GM18867 (cell line): ENCODE measurements around the gene CHSY3.

Experiments
- ATAC-seq: cut with Tn5 transposase; IDR thresholded peaks from one replicate; pipeline ENCODE4 v1.9.1; 2021; ENCODE audit warnings: mild to moderate bottlenecking, moderate library complexity; ENCODE audit not compliant: unreplicated experiment

CHSY3 gene

GRCh38 chr5:130021876-130022275, 117.6 kb downstream of the CHSY3 start:
- no peak for ATAC-seq

DNA sequence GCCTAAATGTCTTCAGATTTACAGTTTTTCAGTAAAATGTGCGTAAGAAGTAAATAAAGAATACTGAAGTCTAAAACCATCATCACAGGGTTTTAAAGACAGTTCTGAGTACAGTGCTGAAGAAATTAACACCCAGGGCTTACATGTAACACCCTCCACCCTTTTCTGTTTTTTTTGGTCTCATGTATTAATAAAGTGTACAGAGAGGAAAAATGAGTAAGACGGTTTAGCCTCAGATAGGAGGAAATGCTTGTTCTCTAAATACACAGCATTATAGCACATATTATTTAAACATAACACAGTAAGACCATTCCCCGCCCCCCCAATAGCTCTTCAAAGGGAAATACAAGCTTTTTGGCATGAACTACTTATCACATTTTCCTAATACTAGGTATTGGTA, 119.3 kb downstream of the CHSY3 start:
- no peak for ATAC-seq

- no peak for ATAC-seq
Observed at GRCh38 chr5:130024006-130024405, 119.7 kb downstream of the CHSY3 start.

GRCh38 chr5:130025511-130025910, 121.2 kb downstream of the CHSY3 start:
- ATAC-seq = no peak

GRCh38 chr5:130032807-130033206, 128.5 kb downstream of the CHSY3 start:
- ATAC-seq = no peak

- ATAC-seq = no peak
Observed at GRCh38 chr5:130034566-130035210, 130.4 kb downstream of the CHSY3 start.

DNA sequence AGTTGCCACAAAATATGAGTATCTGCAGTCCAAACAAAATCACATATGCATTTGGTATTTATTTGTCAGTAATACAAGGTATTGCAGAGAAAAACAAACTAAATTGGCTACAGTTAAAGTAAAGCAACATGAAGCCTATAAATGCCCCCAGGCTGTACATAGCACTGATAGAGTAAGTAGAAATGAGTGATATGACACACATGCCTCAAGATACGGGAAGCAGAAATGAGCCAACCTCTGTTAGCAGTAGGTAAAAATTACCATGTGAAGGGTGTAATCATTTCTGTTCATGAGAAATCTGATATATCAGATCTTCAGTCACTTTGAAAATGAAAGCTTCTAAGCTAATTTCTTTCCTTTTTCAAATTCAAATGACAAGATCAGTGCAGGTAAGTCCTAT, 131.1 kb downstream of the CHSY3 start:
- no peak for ATAC-seq

- no peak for ATAC-seq
Observed at GRCh38 chr5:130037905-130038304, 133.6 kb downstream of the CHSY3 start.

- no peak for ATAC-seq
Observed at GRCh38 chr5:130043834-130044233, 139.6 kb downstream of the CHSY3 start.

- ATAC-seq = peak; percentile 63
Observed at GRCh38 chr5:130045334-130045733, 141.1 kb downstream of the CHSY3 start.

DNA sequence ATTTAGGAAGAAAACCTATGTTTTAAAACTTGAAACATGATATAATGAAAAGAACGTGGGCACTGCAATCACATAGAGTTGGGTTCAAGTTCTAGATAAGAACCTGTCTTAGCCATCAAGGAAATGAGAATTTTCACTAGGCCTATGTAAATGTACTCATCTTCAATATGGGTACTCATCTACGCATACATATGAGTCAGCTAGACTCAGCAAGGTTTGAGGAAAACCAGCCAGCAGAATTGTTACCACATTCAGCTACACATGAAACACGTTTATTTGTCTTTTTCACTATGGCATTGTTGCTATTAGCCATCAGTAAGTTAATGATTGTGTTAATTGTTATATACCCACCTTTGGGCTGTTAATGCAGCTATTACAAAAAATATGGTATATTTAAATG, 146.3 kb downstream of the CHSY3 start:
- no peak for ATAC-seq

- no peak for ATAC-seq
Observed at GRCh38 chr5:130052752-130053151, 148.5 kb downstream of the CHSY3 start.

DNA sequence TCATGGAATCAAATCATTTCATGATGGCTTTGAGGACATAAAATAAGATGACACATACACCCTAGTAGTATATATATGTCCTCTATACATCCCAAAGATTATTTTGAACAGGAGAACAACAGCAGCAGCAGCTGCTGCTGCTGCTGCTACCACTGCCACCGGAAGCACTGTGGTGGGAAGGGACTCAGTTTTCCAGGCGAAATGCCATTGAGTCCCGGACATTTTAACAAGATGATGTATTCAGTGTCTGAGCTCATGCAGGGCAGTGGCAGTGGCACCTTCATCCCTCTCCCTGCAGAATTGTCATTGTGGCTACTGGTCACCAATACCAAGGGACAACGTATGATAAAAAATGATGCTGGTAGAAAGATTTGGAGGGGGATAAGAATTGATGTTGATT, 151.3 kb downstream of the CHSY3 start:
- ATAC-seq = no peak

DNA sequence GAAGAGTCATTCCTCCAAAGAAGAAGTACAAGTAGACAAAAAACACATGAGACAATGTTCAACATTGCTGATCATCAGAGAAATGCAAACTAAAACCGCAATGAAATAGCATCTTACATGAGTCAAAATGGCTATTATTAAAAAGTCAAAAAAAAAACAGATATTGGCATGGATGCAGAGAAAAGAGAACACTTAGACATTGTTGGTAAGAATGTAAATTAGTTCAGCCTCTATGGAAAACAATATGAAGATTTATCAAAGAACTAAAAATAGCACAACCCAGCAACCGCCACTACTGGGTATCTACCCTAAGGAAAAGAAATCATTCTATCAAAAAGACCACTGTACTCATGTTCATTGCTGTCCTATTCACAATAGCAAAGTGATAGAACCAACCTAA, 157.5 kb downstream of the CHSY3 start:
- no peak for ATAC-seq

DNA sequence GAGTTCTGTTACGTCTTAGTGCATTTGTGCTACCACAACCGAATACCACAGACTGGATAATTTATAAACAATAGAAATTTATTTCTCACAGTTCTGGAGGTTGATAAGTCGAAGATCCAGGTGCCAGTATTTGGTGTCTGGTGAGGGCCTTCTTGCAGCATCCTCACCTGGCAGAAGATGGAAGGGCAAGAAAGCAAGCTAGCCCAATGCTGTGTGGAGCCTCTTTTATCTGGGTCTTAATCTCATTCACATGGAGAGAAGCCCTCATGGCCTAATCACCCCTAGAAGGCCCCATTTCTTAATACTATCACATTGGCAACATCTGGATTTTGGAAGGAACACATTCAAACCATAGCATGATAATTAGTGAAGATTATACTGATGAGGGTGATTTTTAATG, 159.3 kb downstream of the CHSY3 start:
- ATAC-seq = no peak

DNA sequence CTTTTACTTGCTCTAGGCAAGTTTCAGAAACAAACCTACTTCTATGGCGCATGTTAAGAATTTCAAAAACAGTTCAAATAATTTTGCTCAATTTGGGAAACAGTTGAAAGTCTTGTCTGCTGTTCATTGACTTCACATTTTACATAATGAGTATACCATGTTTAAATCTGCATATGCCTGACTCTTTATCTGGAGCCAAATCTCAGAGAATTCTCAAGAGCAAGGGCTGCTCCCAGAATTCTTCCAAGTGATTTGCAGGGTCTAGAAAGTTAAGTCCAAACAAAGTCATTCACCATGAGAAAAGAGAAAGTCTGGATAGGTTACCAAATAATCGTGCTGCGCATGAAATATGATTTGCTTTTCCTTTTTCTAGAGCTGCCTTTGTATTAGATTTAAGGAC, 160.2 kb downstream of the CHSY3 start:
- ATAC-seq = no peak

GRCh38 chr5:130065617-130066016, 161.4 kb downstream of the CHSY3 start:
- ATAC-seq = no peak

DNA sequence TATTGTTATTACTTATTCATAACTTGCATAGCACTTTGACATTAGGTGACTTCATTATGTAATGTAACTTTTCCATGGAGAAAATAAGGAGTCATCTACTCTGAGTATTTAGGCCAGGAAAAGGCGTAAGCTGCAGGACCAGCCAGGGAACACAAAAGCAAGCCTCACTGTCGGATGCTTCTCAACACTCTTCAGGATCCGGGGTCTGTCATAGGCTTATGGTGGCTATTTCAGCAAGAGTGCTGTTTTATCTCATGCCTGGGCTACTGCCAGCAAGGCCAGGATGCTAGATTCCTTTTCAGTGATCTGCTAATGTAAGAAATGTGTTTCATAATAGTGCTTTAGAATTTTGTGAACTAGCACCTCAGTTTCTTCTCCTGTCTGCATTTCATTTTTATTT, 162.4 kb downstream of the CHSY3 start:
- no peak for ATAC-seq

GRCh38 chr5:130067364-130067763, 163.1 kb downstream of the CHSY3 start:
- no peak for ATAC-seq

DNA sequence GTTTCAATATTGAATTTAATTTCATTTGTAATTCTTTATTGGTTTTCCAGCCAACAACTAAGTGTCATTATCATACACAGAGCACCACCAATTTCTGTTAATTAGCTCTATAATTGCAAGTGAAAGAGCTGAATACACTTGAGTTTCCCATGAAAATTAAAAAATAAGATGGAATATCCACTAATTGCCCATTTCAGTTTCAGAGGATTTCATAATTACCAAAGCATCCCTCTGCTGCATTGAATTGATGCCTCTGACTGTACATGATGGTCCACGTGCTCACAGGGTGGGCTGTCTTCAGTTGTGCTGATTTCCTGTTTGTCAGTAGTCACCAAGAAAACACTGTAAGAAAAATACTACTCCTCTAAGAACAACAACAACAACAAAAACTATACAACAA, 163.8 kb downstream of the CHSY3 start:
- no peak for ATAC-seq

GRCh38 chr5:130068988-130069387, 164.7 kb downstream of the CHSY3 start:
- ATAC-seq = no peak

- no peak for ATAC-seq
Observed at GRCh38 chr5:130074820-130075219, 170.6 kb downstream of the CHSY3 start.

DNA sequence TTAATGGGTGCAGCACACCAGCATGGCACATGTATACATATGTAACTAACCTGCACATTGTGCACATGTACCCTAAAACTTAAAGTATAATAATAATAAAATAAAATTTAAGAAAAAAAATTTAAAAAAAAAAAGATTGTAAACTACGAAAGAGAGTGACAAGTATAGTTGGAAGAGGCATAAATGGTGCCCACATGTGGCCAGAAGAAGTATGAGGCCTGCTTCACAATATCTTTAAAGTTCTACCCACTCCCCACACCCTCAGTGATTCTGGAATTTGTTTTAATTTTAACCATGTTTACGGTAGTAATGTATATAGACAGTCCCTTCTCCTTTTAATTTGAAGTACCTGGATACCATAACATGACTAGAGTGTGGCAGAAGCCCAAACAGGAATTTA, 172.7 kb downstream of the CHSY3 start:
- ATAC-seq = no peak
